ENCODE measurements around the gene WRAP73. TPM values are rescaled to one million over a fixed set of nuclear protein-coding genes. Genes with fewer than 3 reads are reported as not detected.
A peak's percentile ranks its signal among the peaks of the same experiment; 100 is the strongest.

Gene WRAP73
- total and polyA plus RNA-seq, 2 experiments from 2014 or later = 22.6 to 43.3 TPM

GRCh38 chr1:3658231-3658615, 8.3 kb upstream of the WRAP73 start (continued):
- no peak for TF ChIP-seq EZH2phosphoT487 (IDR thresholded peaks at IDR 0.05; ENCODE audit: unreplicated experiment)
- TF ChIP-seq NANOG (IDR thresholded peaks at IDR 0.05; ENCODE audit: borderline replicate concordance) = no peak
- no peak for TF ChIP-seq ETS1 (IDR thresholded peaks at IDR 0.05)

GRCh38 chr1:3657578-3658230, 7.8 kb upstream of the WRAP73 start:
- Mint-ChIP-seq H3K27me3 (ENCODE audit: insufficient read depth, low read depth, poor library complexity) (peaks cover 47% of the 10 kb centered on the region), H3K27ac (no peak overlapping the region)
- TF ChIP-seq POLR2AphosphoS5 (IDR thresholded peaks at IDR 0.05; ENCODE audit: low read depth) (no peak), ETS1 (IDR thresholded peaks at IDR 0.05) (no peak), EZH2phosphoT487 (IDR thresholded peaks at IDR 0.05; ENCODE audit: unreplicated experiment) (no peak), REST (IDR thresholded peaks at IDR 0.05; ENCODE audit: unreplicated experiment) (no peak), NANOG (IDR thresholded peaks at IDR 0.05; ENCODE audit: borderline replicate concordance) (no peak), EZH2 (IDR thresholded peaks at IDR 0.05; ENCODE audit: low read depth, unreplicated experiment) (no peak), CTCF (conservative IDR thresholded peaks at IDR 0.05; ENCODE audit: low read depth in 2 of 2) (no peak), ZNF331 (CRISPR knock-in tag; IDR thresholded peaks at IDR 0.05; ENCODE audit: low read depth) (no peak), ZNF114 (CRISPR knock-in tag; IDR thresholded peaks at IDR 0.05) (no peak)

More at GRCh38 chr1:3657578-3658230, 7.8 kb upstream of the WRAP73 start:
- Mint-ChIP-seq H3K36me3 (ENCODE audit: low read depth) (no peaks in the 10 kb centered on the region), H3K4me1 (peaks cover 9% of the 10 kb centered on the region), H3K4me3 (no peak overlapping the region), H3K9me3 (no peaks in the 10 kb centered on the region; the same call in 2 of the 3 replicates)
- Histone ChIP-seq H3K4me2 (no peak overlapping the region), H3F3A (replicated peaks; ENCODE audit: low read depth) (0 out of 2 replicates have a peak, but pooled peaks cover 3% of the 10 kb centered on the region), H3K4me1 (ENCODE audit: insufficient read depth) (peaks cover 3% of the 10 kb centered on the region; the same call in 1 of the 2 replicates), H4K20me1 (replicated peaks; ENCODE audit: insufficient read depth) (peaks cover 6% of the 10 kb centered on the region; the same call in 1 of the 2 replicates), H3K4me3 (no peak overlapping the region), H3K27me3 (ENCODE audit: insufficient read depth) (peaks cover 53% of the 10 kb centered on the region), H3K27ac (ENCODE audit: low read depth) (no peak overlapping the region), H3K9me2 (ENCODE audit: insufficient read depth) (no peaks in the 10 kb centered on the region), H2AFZ (no peak overlapping the region), H3K79me2 (replicated peaks; ENCODE audit: insufficient read depth) (no peaks in the 10 kb centered on the region), H3K36me3 (ENCODE audit: insufficient read depth) (no peaks in the 10 kb centered on the region)
- DNase-seq (ENCODE audit: low spot score) (no peak), ATAC-seq (peak; percentile 8; the same call in 1 of the 3 replicates)

All from GM23338 (cell line).